ENCODE measurements around the gene GHR.

The GHR gene

DNA sequence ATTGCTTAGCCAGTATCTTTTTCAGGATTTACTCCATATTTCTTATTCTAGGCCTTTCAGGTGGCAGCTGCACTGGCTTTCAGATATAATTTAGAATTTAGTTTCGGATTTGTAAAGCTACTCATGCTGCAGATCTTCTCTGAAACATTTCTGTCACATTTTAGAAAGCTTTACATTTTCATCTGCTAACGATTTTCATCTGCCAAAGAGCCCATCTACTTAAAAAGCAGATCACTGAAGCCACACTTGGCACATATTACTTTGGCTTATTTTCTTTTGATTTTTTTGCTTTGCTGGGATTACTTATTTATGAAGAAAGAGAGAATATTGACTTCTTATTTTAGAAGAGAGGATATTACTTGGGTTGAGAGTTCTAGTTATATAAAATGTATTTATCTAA lies 98.2 kb downstream of the GHR start:
- H3K36me3 ChIP-seq (ENCODE audit: insufficient read depth, low read length): no peaks in the 10 kb centered on the region
- no peak overlapping the region for H2AFZ ChIP-seq (ENCODE audit: low read length)
- no peaks in the 10 kb centered on the region for H3K9me2 ChIP-seq (replicated peaks; ENCODE audit: low read depth, low read length)
- no peak overlapping the region for H3K4me3 ChIP-seq (ENCODE audit: low read length, poor library complexity, severe bottlenecking)
- H3K27me3 ChIP-seq (ENCODE audit: insufficient read depth, low read length, poor library complexity, severe bottlenecking): no peaks in the 10 kb centered on the region
- H3K9ac ChIP-seq (ENCODE audit: low read depth, low read length, poor library complexity, severe bottlenecking): no peak overlapping the region
- H4K20me1 ChIP-seq (ENCODE audit: insufficient read depth, low read length, poor library complexity, severe bottlenecking): no peaks in the 10 kb centered on the region
- no peaks in the 10 kb centered on the region for H3K9me3 ChIP-seq (ENCODE audit: insufficient read depth, low read depth, low read length)
- no peak for TF ChIP-seq EZH2phosphoT487 (IDR thresholded peaks at IDR 0.05; ENCODE audit: borderline replicate concordance)
- no peaks in the 10 kb centered on the region for H3F3A ChIP-seq (ENCODE audit: low read depth)
- no peaks in the 10 kb centered on the region for H3K79me2 ChIP-seq (ENCODE audit: insufficient read depth, low read length)
- no peak overlapping the region for H3K4me2 ChIP-seq (ENCODE audit: low read depth, low read length, poor library complexity, severe bottlenecking)
- H3K4me1 ChIP-seq (ENCODE audit: insufficient read depth, low read length, poor library complexity, severe bottlenecking): no peaks in the 10 kb centered on the region

DNA sequence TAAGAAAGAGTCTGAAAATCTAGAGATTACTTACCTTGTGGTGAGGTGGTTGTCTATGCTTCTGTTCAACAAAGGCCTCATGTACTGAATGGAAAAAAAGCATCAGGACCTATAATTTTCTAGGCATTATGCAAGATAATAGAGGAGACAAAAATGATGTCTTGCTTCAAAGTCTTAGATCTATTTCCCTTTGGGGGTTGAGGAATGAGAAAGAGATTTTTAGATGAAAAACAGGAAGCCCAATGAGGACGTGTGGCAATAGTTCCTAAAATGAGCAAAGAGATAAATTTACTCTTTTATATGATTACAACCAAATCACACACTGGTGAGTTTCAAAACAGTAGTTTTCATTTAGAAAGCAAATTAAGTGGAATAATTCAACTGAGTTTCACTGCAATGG lies 99.5 kb downstream of the GHR start:
- Histone ChIP-seq H3K4me3 (ENCODE audit: low read length, poor library complexity, severe bottlenecking) (no peak overlapping the region), H3F3A (ENCODE audit: low read depth) (no peaks in the 10 kb centered on the region)

DNA sequence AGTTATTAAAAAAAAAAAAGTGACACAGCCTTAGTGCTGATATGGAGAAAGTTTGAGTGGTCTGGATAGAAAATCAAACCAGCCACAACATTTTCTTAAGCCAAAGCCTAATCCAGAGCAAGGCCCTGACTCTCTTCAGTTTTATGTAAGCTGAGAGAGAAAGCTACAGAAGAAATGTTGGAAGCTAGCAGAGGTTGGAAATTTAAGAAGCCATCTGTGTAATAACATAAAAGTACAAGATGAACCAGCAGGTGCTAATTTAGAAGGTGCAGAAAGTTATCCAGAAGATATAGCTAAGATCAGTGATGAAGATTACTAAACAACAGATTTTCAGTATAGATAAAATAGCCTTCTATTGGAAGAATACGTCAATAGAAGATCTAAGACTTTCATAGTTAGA lies 102.9 kb downstream of the GHR start:
- no peaks in the 10 kb centered on the region for H3K4me1 ChIP-seq (ENCODE audit: insufficient read depth, low read length, poor library complexity, severe bottlenecking)
- no peaks in the 10 kb centered on the region for H3K79me2 ChIP-seq (ENCODE audit: insufficient read depth, low read length)
- H3K4me3 ChIP-seq (ENCODE audit: low read length, poor library complexity, severe bottlenecking): no peak overlapping the region
- H2AFZ ChIP-seq (ENCODE audit: low read length): no peak overlapping the region
- no peak overlapping the region for H3K4me2 ChIP-seq (ENCODE audit: low read depth, low read length, poor library complexity, severe bottlenecking)
- H3K36me3 ChIP-seq (ENCODE audit: insufficient read depth, low read length): no peaks in the 10 kb centered on the region
- H3K9me3 ChIP-seq (ENCODE audit: insufficient read depth, low read depth, low read length): no peaks in the 10 kb centered on the region
- no peaks in the 10 kb centered on the region for H3F3A ChIP-seq (ENCODE audit: low read depth)
- no peaks in the 10 kb centered on the region for H3K9me2 ChIP-seq (replicated peaks; ENCODE audit: low read depth, low read length)
- no peak overlapping the region for H3K9ac ChIP-seq (ENCODE audit: low read depth, low read length, poor library complexity, severe bottlenecking)
- no peak for TF ChIP-seq EZH2phosphoT487 (IDR thresholded peaks at IDR 0.05; ENCODE audit: borderline replicate concordance)
- TF ChIP-seq, protein P1, sequence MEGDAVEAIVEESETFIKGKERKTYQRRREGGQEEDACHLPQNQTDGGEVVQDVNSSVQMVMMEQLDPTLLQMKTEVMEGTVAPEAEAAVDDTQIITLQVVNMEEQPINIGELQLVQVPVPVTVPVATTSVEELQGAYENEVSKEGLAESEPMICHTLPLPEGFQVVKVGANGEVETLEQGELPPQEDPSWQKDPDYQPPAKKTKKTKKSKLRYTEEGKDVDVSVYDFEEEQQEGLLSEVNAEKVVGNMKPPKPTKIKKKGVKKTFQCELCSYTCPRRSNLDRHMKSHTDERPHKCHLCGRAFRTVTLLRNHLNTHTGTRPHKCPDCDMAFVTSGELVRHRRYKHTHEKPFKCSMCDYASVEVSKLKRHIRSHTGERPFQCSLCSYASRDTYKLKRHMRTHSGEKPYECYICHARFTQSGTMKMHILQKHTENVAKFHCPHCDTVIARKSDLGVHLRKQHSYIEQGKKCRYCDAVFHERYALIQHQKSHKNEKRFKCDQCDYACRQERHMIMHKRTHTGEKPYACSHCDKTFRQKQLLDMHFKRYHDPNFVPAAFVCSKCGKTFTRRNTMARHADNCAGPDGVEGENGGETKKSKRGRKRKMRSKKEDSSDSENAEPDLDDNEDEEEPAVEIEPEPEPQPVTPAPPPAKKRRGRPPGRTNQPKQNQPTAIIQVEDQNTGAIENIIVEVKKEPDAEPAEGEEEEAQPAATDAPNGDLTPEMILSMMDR (conservative IDR thresholded peaks at IDR 0.05; ENCODE audit: low read length): no peak
- H4K20me1 ChIP-seq (ENCODE audit: insufficient read depth, low read length, poor library complexity, severe bottlenecking): no peaks in the 10 kb centered on the region
- no peaks in the 10 kb centered on the region for H3K27me3 ChIP-seq (ENCODE audit: insufficient read depth, low read length, poor library complexity, severe bottlenecking)

More for the DNA sequence above, 99.5 kb downstream of the GHR start:
- no peak for TF ChIP-seq EZH2phosphoT487 (IDR thresholded peaks at IDR 0.05; ENCODE audit: borderline replicate concordance)
- TF ChIP-seq, protein P1 (conservative IDR thresholded peaks at IDR 0.05; ENCODE audit: low read length): no peak
- Histone ChIP-seq H4K20me1 (ENCODE audit: insufficient read depth, low read length, poor library complexity, severe bottlenecking) (no peaks in the 10 kb centered on the region), H3K27me3 (ENCODE audit: insufficient read depth, low read length, poor library complexity, severe bottlenecking) (no peaks in the 10 kb centered on the region), H3K4me2 (ENCODE audit: low read depth, low read length, poor library complexity, severe bottlenecking) (no peak overlapping the region), H3K9ac (ENCODE audit: low read depth, low read length, poor library complexity, severe bottlenecking) (no peak overlapping the region), H2AFZ (ENCODE audit: low read length) (no peak overlapping the region), H3K9me3 (ENCODE audit: insufficient read depth, low read depth, low read length) (no peaks in the 10 kb centered on the region), H3K79me2 (ENCODE audit: insufficient read depth, low read length) (no peaks in the 10 kb centered on the region), H3K9me2 (replicated peaks; ENCODE audit: low read depth, low read length) (no peaks in the 10 kb centered on the region), H3K4me1 (ENCODE audit: insufficient read depth, low read length, poor library complexity, severe bottlenecking) (no peaks in the 10 kb centered on the region), H3K36me3 (ENCODE audit: insufficient read depth, low read length) (no peaks in the 10 kb centered on the region)

DNA sequence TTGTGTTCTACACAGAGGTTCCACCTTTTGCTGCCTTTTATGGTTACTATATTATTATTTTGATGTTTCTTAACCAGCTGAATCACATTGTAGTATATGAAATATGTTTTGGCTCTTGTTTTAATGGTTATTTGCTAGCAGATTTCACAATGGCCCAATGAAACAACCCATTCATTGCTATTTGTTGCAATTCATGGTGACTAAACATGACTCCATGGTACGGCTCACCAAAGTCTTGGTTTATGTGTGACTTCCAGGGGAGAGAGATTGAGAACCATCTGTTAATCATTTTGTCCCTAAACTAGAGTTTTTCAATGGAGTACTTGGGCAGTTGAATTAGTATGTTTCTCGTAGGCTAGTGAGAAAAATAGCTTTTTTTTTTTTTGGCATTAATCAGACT lies 108.4 kb downstream of the GHR start:
- Histone ChIP-seq H2AFZ (ENCODE audit: low read length) (no peak overlapping the region), H3K27me3 (ENCODE audit: insufficient read depth, low read length, poor library complexity, severe bottlenecking) (no peaks in the 10 kb centered on the region), H3F3A (ENCODE audit: low read depth) (no peaks in the 10 kb centered on the region), H3K79me2 (ENCODE audit: insufficient read depth, low read length) (no peaks in the 10 kb centered on the region), H3K4me2 (ENCODE audit: low read depth, low read length, poor library complexity, severe bottlenecking) (no peak overlapping the region), H3K4me1 (ENCODE audit: insufficient read depth, low read length, poor library complexity, severe bottlenecking) (no peaks in the 10 kb centered on the region), H3K4me3 (ENCODE audit: low read length, poor library complexity, severe bottlenecking) (no peak overlapping the region), H3K36me3 (ENCODE audit: insufficient read depth, low read length) (no peaks in the 10 kb centered on the region), H3K9me2 (replicated peaks; ENCODE audit: low read depth, low read length) (no peaks in the 10 kb centered on the region), H3K9ac (ENCODE audit: low read depth, low read length, poor library complexity, severe bottlenecking) (no peak overlapping the region), H4K20me1 (ENCODE audit: insufficient read depth, low read length, poor library complexity, severe bottlenecking) (no peaks in the 10 kb centered on the region), H3K9me3 (ENCODE audit: insufficient read depth, low read depth, low read length) (no peaks in the 10 kb centered on the region)
- no peak for TF ChIP-seq EZH2phosphoT487 (IDR thresholded peaks at IDR 0.05; ENCODE audit: borderline replicate concordance)
- TF ChIP-seq, protein P1 (conservative IDR thresholded peaks at IDR 0.05; ENCODE audit: low read length): no peak

Measured in Loucy (cell line).